ENCODE measurements around the gene POLE4. TPM values are rescaled to one million over a fixed set of nuclear protein-coding genes. Genes with fewer than 3 reads are reported as not detected.

Gene POLE4
- total and polyA plus RNA-seq, 2 donors (not counting 1 experiment from before 2014, with no cell fraction given): 26.3 to 28.9 TPM

GRCh38 chr2:74935975-74936391 lies 22.5 kb upstream of the POLE4 start:
- no peaks in the 10 kb centered on the region for H3K27me3 ChIP-seq (ENCODE audit: control insufficient read depth, insufficient read depth, low read length)
- no peak overlapping the region for H3K27ac ChIP-seq (ENCODE audit: insufficient read depth, low read length)
- no peaks in the 10 kb centered on the region for H3K9me3 ChIP-seq (ENCODE audit: control insufficient read depth, insufficient read depth, low read depth, low read length)
- no peaks in the 10 kb centered on the region for H4K20me1 ChIP-seq (ENCODE audit: control insufficient read depth, extremely low read depth, insufficient read depth, low read length)
- no peak overlapping the region for H3K4me3 ChIP-seq (replicated peaks in 1 of 4; ENCODE audit: control extremely low read depth in 1 of 4, insufficient read depth in 1 of 4, low read depth in 3 of 4, low read length in 4 of 4)
- TF ChIP-seq EZH2 (IDR thresholded peaks at IDR 0.05; ENCODE audit: low read length, missing control alignments) (no peak), CTCF (conservative IDR thresholded peaks at IDR 0.05 in 1 of 2, IDR thresholded peaks at IDR 0.05 in 1 of 2; ENCODE audit: low read depth in 1 of 2, low read length in 2 of 2) (no peak)
- no peak overlapping the region for H2AFZ ChIP-seq (ENCODE audit: low read length)
- no peak overlapping the region for H3K9ac ChIP-seq (ENCODE audit: insufficient read depth, low read length)
- H3K4me1 ChIP-seq (ENCODE audit: control insufficient read depth, extremely low read depth, insufficient read depth, low read length): no peaks in the 10 kb centered on the region
- no peaks in the 10 kb centered on the region for H3K79me2 ChIP-seq (ENCODE audit: control insufficient read depth, insufficient read depth, low read length)
- no peak overlapping the region for H3K4me2 ChIP-seq (ENCODE audit: extremely low read depth, insufficient read depth, low read length)
- no peaks in the 10 kb centered on the region for H3K36me3 ChIP-seq (ENCODE audit: control insufficient read depth, insufficient read depth, low read length)
- DNase-seq (ENCODE audit: low read depth in 2 of 2): peak in 1 of 2 donors; percentile 56

- Histone ChIP-seq H3K27me3 (ENCODE audit: control insufficient read depth, insufficient read depth, low read length) (no peaks in the 10 kb centered on the region), H4K20me1 (ENCODE audit: control insufficient read depth, extremely low read depth, insufficient read depth, low read length) (no peaks in the 10 kb centered on the region), H2AFZ (ENCODE audit: low read length) (no peak overlapping the region), H3K4me3 (replicated peaks in 1 of 4; ENCODE audit: control extremely low read depth in 1 of 4, insufficient read depth in 1 of 4, low read depth in 3 of 4, low read length in 4 of 4) (no peak overlapping the region), H3K36me3 (ENCODE audit: control insufficient read depth, insufficient read depth, low read length) (no peaks in the 10 kb centered on the region), H3K4me1 (ENCODE audit: control insufficient read depth, extremely low read depth, insufficient read depth, low read length) (no peaks in the 10 kb centered on the region), H3K27ac (ENCODE audit: insufficient read depth, low read length) (no peak overlapping the region), H3K9me3 (ENCODE audit: control insufficient read depth, insufficient read depth, low read depth, low read length) (no peaks in the 10 kb centered on the region), H3K9ac (ENCODE audit: insufficient read depth, low read length) (no peak overlapping the region), H3K79me2 (ENCODE audit: control insufficient read depth, insufficient read depth, low read length) (no peaks in the 10 kb centered on the region), H3K4me2 (ENCODE audit: extremely low read depth, insufficient read depth, low read length) (no peak overlapping the region)
- DNase-seq (ENCODE audit: low read depth in 2 of 2): no peak
- TF ChIP-seq EZH2 (IDR thresholded peaks at IDR 0.05; ENCODE audit: low read length, missing control alignments) (no peak), CTCF (conservative IDR thresholded peaks at IDR 0.05 in 1 of 2, IDR thresholded peaks at IDR 0.05 in 1 of 2; ENCODE audit: low read depth in 1 of 2, low read length in 2 of 2) (no peak)
Measured at GRCh38 chr2:74937221-74937880, 21.1 kb upstream of the POLE4 start.

GRCh38 chr2:74938264-74938663 lies 20.2 kb upstream of the POLE4 start:
- no peak for DNase-seq (ENCODE audit: low read depth in 2 of 2)
- no peaks in the 10 kb centered on the region for H3K27me3 ChIP-seq (ENCODE audit: control insufficient read depth, insufficient read depth, low read length)
- no peaks in the 10 kb centered on the region for H3K4me1 ChIP-seq (ENCODE audit: control insufficient read depth, extremely low read depth, insufficient read depth, low read length)
- TF ChIP-seq EZH2 (IDR thresholded peaks at IDR 0.05; ENCODE audit: low read length, missing control alignments) (no peak), CTCF (conservative IDR thresholded peaks at IDR 0.05 in 1 of 2, IDR thresholded peaks at IDR 0.05 in 1 of 2; ENCODE audit: low read depth in 1 of 2, low read length in 2 of 2) (no peak)
- no peak overlapping the region for H3K4me3 ChIP-seq (replicated peaks in 1 of 4; ENCODE audit: control extremely low read depth in 1 of 4, insufficient read depth in 1 of 4, low read depth in 3 of 4, low read length in 4 of 4)
- no peaks in the 10 kb centered on the region for H4K20me1 ChIP-seq (ENCODE audit: control insufficient read depth, extremely low read depth, insufficient read depth, low read length)
- H3K9me3 ChIP-seq (ENCODE audit: control insufficient read depth, insufficient read depth, low read depth, low read length): no peaks in the 10 kb centered on the region
- no peak overlapping the region for H3K4me2 ChIP-seq (ENCODE audit: extremely low read depth, insufficient read depth, low read length)
- no peaks in the 10 kb centered on the region for H3K36me3 ChIP-seq (ENCODE audit: control insufficient read depth, insufficient read depth, low read length)
- no peak overlapping the region for H2AFZ ChIP-seq (ENCODE audit: low read length)
- no peak overlapping the region for H3K27ac ChIP-seq (ENCODE audit: insufficient read depth, low read length)
- no peak overlapping the region for H3K9ac ChIP-seq (ENCODE audit: insufficient read depth, low read length)
- H3K79me2 ChIP-seq (ENCODE audit: control insufficient read depth, insufficient read depth, low read length): no peaks in the 10 kb centered on the region

Data from fibroblast of lung (primary cell).